HUDEP-2 (cell line): ENCODE results near the gene PRKCD.

Source experiments
- DNase-seq, 76 experiments: peaks; one replicate each; lab custom pipeline; 2025; ENCODE audit not compliant: unreplicated experiment in 76 of 76; lab: John Stamatoyannopoulos, UW

PRKCD gene

GRCh38 chr3:53188136-53188685 lies 27.2 kb downstream of the PRKCD start:
- DNase-seq = no peak

GRCh38 chr3:53188720-53189119 lies 27.7 kb downstream of the PRKCD start:
- no peak for DNase-seq

GRCh38 chr3:53189276-53189675 lies 28.3 kb downstream of the PRKCD start:
- no peak for DNase-seq

GRCh38 chr3:53190659-53191058 lies 29.6 kb downstream of the PRKCD start:
- DNase-seq = no peak

GRCh38 chr3:53191836-53192480 lies 30.9 kb downstream of the PRKCD start:
- DNase-seq = no peak

GRCh38 chr3:53192608-53193007 lies 31.6 kb downstream of the PRKCD start:
- no peak for DNase-seq

- DNase-seq = no peak
Measured at GRCh38 chr3:53193466-53194209, 32.6 kb downstream of the PRKCD start.

- DNase-seq = no peak
Measured at GRCh38 chr3:53194210-53195065, 33.4 kb downstream of the PRKCD start.

GRCh38 chr3:53195066-53195450 lies 34.0 kb downstream of the PRKCD start:
- no peak for DNase-seq

GRCh38 chr3:53195602-53196574 lies 34.9 kb downstream of the PRKCD start:
- DNase-seq = peak in 27 of 76 experiments; percentile 1 to 41 (median 18)

GRCh38 chr3:53196575-53197407 lies 35.8 kb downstream of the PRKCD start:
- peak in 18 of 76 experiments; percentile 7 to 80 (median 40) for DNase-seq

- no peak for DNase-seq
Measured at GRCh38 chr3:53198256-53198977, 37.4 kb downstream of the PRKCD start.

GRCh38 chr3:53198996-53199395 lies 38.0 kb downstream of the PRKCD start:
- no peak for DNase-seq

- peak in 10 of 76 experiments; percentile 4 to 26 (median 14) for DNase-seq
Measured at GRCh38 chr3:53199834-53200233, 38.8 kb downstream of the PRKCD start.

GRCh38 chr3:53200501-53201498 lies 39.8 kb downstream of the PRKCD start:
- DNase-seq = no peak

- no peak for DNase-seq
Measured at GRCh38 chr3:53202331-53203015, 41.5 kb downstream of the PRKCD start.
